KMS-11 (cell line): ENCODE measurements around the gene TRABD2B.

ENCODE experiments used
- H2AFZ ChIP-seq: fragments of 200-600 bp; sonication (generic); 2 replicates; pipeline ENCODE4 v1.6.1; 2016; ENCODE audit warnings: antibody characterized with exemption, mixed run types, low read depth
- H3K27ac ChIP-seq: fragments of 200-600 bp; sonication (generic); 2 replicates; pipeline ENCODE4 v1.6.1; 2016; ENCODE audit warnings: mild to moderate bottlenecking, mixed run types
- H3K27me3 ChIP-seq: fragments of 200-600 bp; sonication (generic); 2 replicates; pipeline ENCODE4 v1.6.1; 2017; ENCODE audit warnings: mild to moderate bottlenecking, low read depth, mixed run types, moderate library complexity; ENCODE audit not compliant: insufficient read depth
- H3K36me3 ChIP-seq: fragments of 200-600 bp; sonication (generic); 2 replicates; pipeline ENCODE4 v1.6.1; 2017; ENCODE audit warnings: mild to moderate bottlenecking, mixed run types; ENCODE audit not compliant: insufficient read depth
- H3K4me1 ChIP-seq: fragments of 200-600 bp; sonication (generic); 2 replicates; pipeline ENCODE4 v1.6.1; 2016; ENCODE audit warnings: mild to moderate bottlenecking, low read depth, mixed run types; ENCODE audit not compliant: poor library complexity, severe bottlenecking
- H3K4me2 ChIP-seq: fragments of 200-600 bp; sonication (generic); 2 replicates; pipeline ENCODE4 v1.7.0; 2016; ENCODE audit warnings: mild to moderate bottlenecking, mixed run types
- H3K4me3 ChIP-seq: fragments of 200-600 bp; sonication (generic); IDR thresholded peaks from 2 replicates; pipeline ENCODE4 v1.6.1; 2017; ENCODE audit warnings: low read depth, low read length, mixed read lengths; ENCODE audit not compliant: insufficient read depth
- H3K79me2 ChIP-seq: fragments of 200-600 bp; sonication (generic); 2 replicates; pipeline ENCODE4 v1.6.1; 2016; ENCODE audit warnings: low read depth, mixed run types; ENCODE audit not compliant: insufficient read depth
- H3K9ac ChIP-seq: fragments of 200-600 bp; sonication (generic); 2 replicates; pipeline ENCODE4 v1.6.1; 2016; ENCODE audit warnings: mild to moderate bottlenecking, mixed run types
- H4K20me1 ChIP-seq: fragments of 200-600 bp; sonication (generic); 2 replicates; pipeline ENCODE4 v1.6.1; 2016; ENCODE audit warnings: mild to moderate bottlenecking, mixed run types; ENCODE audit not compliant: insufficient read depth
- CTCF ChIP-seq: fragments of 200-600 bp; sonication (generic); conservative IDR thresholded peaks from 2 replicates; pipeline ENCODE4 v1.6.1; 2017; ENCODE audit warnings: low read depth, mild to moderate bottlenecking, antibody characterized with exemption, low read length, moderate library complexity, mixed read lengths

The TRABD2B gene

GRCh38 chr1:47927165-47927564 lies 70.0 kb downstream of the TRABD2B start:
- Histone ChIP-seq H4K20me1 (no peaks in the 10 kb centered on the region), H3K4me3 (no peak overlapping the region), H3K27me3 (no peaks in the 10 kb centered on the region), H3K36me3 (no peaks in the 10 kb centered on the region), H3K27ac (no peak overlapping the region), H3K9ac (no peak overlapping the region), H2AFZ (no peak overlapping the region), H3K79me2 (no peaks in the 10 kb centered on the region), H3K4me2 (no peak overlapping the region), H3K4me1 (no peaks in the 10 kb centered on the region)
- no peak for TF ChIP-seq CTCF

GRCh38 chr1:47926461-47926999 lies 70.7 kb downstream of the TRABD2B start:
- H4K20me1 ChIP-seq: no peaks in the 10 kb centered on the region
- no peak overlapping the region for H3K4me2 ChIP-seq
- no peak overlapping the region for H2AFZ ChIP-seq
- H3K9ac ChIP-seq: no peak overlapping the region
- H3K79me2 ChIP-seq: no peaks in the 10 kb centered on the region
- H3K27ac ChIP-seq: no peak overlapping the region
- no peak overlapping the region for H3K4me3 ChIP-seq
- no peak for TF ChIP-seq CTCF
- H3K27me3 ChIP-seq: no peaks in the 10 kb centered on the region
- no peaks in the 10 kb centered on the region for H3K36me3 ChIP-seq
- H3K4me1 ChIP-seq: no peaks in the 10 kb centered on the region

- Histone ChIP-seq H3K27ac (no peak overlapping the region), H4K20me1 (no peaks in the 10 kb centered on the region), H3K36me3 (no peaks in the 10 kb centered on the region), H3K9ac (no peak overlapping the region), H3K27me3 (no peaks in the 10 kb centered on the region), H3K4me3 (no peak overlapping the region), H3K4me2 (no peak overlapping the region), H3K79me2 (no peaks in the 10 kb centered on the region), H3K4me1 (no peaks in the 10 kb centered on the region), H2AFZ (no peak overlapping the region)
- no peak for TF ChIP-seq CTCF
These were observed 72.7 kb downstream of the TRABD2B start for GRCh38 chr1:47924270-47925048.

- no peak overlapping the region for H2AFZ ChIP-seq
- no peak overlapping the region for H3K4me2 ChIP-seq
- H3K79me2 ChIP-seq: no peaks in the 10 kb centered on the region
- H3K27ac ChIP-seq: no peak overlapping the region
- H3K27me3 ChIP-seq: no peaks in the 10 kb centered on the region
- H4K20me1 ChIP-seq: no peaks in the 10 kb centered on the region
- no peak overlapping the region for H3K4me3 ChIP-seq
- no peak overlapping the region for H3K9ac ChIP-seq
- no peaks in the 10 kb centered on the region for H3K36me3 ChIP-seq
- H3K4me1 ChIP-seq: no peaks in the 10 kb centered on the region
- TF ChIP-seq CTCF: no peak
These were observed 75.2 kb downstream of the TRABD2B start for GRCh38 chr1:47921935-47922415.
